Forelimb muscle (tissue), 1 donor: ENCODE measurements around the gene CCRL2. TPM values are rescaled to one million over a fixed set of nuclear protein-coding genes. Genes with fewer than 3 reads are reported as not detected.

Experiments used
- DNase-seq: peaks from one replicate; pipeline ENCODE4 v3.0.0-alpha.2; 2013; ENCODE audit warnings: low read depth
- polyA plus RNA-seq: library from polyadenylated mRNA; unstranded; fragments of 120-200 nt; gene quantifications from one replicate; pipeline ENCODE4 v1.2.1, GENCODE V29; 2013; ENCODE audit not compliant: insufficient read length

The CCRL2 gene, protein sequence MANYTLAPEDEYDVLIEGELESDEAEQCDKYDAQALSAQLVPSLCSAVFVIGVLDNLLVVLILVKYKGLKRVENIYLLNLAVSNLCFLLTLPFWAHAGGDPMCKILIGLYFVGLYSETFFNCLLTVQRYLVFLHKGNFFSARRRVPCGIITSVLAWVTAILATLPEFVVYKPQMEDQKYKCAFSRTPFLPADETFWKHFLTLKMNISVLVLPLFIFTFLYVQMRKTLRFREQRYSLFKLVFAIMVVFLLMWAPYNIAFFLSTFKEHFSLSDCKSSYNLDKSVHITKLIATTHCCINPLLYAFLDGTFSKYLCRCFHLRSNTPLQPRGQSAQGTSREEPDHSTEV
- polyA plus RNA-seq: 0.38 TPM

DNA sequence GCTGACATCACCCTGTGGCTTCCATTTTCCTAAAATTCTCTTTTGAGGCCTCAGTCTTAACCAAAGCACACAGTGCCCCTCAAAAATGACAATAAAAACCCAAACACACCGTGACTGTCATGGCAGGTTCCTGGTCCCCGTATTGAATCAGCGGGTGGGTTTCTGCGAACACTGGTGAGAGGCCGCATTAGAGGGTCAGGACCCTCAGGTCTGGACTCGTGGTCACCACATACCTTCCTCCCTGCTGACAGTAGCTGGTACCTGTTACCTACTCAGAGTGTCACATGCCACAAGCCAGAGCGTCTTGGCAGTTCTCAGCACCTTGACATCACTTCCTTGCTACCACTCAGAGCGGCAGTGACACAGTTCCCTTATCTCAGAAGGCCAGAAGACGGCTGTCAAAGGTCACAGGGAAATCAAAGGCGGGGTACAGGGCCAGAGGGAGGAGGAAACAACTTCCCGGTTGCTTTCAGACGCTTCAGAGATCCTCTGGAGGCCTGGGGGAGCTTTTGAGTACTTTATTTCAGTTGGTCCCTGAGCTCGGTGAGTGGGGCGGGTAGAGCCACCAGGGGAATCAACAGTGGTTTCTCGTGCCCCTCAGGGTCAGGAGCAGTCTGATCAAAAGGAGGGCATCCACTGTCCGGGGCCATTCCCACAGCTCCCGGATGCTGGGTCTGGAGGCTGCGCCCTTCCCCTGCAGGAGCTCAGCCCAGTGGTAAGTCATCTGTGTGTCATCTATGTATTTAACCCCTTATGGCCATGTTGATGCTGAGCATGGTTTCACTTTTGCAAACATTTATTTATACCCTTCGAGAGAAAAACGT, at the start of gene CCRL2, which contains the start of gene CCR5AS:
Gene CCRL2 (plus strand): TSS at position 472 of the 824 bp plus-strand sequence. CDS start 821 bp downstream, outside the sequence.
Gene CCR5AS (minus strand): TSS at position 279 of the 824 bp plus-strand sequence.
- DNase-seq: peak; percentile 22

- no peak for DNase-seq
These were observed 48.6 kb upstream of the CCRL2 start for GRCh38 chr3:46358466-46358865.

DNA sequence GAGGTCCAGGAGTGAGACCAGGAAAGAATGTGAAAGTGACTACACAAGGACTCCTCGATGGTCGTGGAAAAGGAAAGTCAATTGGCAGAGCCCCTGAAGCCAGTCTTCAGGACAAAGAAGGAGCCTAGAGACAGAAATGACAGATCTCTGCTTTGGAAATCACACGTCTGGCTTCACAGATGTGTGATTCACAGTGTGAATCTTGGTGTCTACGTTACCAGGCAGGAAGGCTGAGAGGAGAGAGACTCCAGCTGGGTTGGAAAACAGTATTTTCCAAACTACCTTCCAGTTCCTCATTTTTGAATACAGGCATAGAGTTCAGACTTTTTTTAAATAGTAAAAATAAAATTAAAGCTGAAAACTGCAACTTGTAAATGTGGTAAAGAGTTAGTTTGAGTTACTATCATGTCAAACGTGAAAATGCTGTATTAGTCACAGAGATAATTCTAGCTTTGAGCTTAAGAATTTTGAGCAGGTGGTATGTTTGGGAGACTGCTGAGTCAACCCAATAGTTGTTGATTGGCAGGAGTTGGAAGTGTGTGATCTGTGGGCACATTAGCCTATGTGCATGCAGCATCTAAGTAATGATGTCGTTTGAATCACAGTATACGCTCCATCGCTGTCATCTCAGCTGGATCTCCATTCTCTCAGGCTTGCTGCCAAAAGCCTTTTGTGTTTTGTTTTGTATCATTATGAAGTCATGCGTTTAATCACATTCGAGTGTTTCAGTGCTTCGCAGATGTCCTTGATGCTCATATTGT, 47.1 kb upstream of the CCRL2 start:
- no peak for DNase-seq

DNA sequence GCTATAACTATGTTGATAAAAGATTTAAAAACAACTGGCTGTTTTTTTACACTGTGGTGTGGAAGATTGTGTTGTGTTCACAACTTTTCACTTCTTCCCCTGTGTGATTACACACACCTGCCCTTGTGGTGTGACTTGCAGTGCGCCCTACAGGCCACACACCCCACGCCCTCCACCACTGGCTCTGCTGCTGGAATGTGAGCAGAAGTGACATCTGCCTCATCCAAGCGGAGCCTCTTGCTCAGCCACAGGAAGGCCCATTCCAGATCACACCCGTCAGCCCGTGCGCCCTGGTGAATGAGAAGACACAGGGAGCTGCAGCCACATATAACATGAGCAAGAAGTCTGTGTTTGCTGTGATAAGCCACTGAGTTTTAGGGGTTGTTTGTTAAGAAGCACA, 46.2 kb upstream of the CCRL2 start:
- DNase-seq: no peak

DNA sequence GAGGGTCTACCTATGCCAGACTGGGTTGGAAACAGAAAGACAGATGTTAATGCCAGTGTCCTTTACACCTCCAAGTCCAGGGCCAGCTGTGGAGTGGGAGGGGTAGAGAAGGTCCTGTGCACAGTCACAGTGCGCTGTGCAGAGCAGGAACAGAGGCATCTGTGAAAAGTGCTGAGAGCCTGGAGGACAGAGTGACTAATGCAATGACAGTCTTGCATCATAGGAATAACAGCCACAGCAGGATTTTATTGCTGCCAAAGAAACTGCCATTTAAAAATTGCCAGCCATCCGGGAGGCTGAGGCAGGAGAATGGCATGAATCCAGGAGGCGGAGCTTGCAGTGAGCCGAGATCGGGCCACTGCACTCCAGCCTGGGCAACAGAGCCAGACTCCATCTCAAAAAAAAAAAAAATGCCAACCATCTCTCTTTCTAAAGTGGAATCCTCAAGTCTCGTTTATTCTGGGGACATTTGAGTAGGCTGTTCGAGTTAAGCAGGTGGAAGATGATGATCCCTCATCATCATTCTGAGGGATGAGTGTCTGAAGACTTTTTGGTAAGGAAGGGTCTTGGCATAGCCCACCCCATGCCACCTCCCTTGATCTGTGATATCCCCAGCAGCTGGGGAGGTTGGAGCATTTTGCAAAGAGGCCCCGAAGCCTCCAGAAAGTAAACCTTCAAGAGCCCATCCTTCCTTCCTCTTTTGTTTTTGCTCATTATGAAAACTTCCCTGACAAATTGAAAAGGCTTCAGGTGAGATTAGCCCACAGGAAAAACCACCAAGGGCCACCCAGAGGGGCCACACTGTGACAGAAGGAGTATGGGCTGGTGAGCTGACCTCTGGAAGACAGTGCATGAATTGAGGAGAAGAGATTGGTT, 45.4 kb upstream of the CCRL2 start:
- no peak for DNase-seq

DNA sequence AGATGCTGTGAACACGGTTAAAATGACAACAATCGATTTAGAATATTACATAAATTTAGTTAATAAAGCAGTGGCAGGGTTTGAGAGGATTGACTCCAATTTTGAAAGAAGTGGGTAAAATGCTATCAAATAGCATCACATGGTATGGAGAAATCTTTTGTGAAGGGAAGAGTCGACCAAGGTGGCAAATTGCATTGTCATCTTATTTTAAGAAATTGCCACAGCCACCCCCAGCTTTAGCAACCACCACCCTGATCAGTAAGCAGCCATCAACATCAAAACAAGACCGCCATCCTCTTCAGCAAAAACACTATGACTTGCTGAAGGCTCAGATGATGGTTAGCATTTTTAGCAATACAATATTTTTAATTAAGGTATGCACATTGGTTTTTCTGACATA, 42.0 kb upstream of the CCRL2 start:
- DNase-seq: no peak

DNA sequence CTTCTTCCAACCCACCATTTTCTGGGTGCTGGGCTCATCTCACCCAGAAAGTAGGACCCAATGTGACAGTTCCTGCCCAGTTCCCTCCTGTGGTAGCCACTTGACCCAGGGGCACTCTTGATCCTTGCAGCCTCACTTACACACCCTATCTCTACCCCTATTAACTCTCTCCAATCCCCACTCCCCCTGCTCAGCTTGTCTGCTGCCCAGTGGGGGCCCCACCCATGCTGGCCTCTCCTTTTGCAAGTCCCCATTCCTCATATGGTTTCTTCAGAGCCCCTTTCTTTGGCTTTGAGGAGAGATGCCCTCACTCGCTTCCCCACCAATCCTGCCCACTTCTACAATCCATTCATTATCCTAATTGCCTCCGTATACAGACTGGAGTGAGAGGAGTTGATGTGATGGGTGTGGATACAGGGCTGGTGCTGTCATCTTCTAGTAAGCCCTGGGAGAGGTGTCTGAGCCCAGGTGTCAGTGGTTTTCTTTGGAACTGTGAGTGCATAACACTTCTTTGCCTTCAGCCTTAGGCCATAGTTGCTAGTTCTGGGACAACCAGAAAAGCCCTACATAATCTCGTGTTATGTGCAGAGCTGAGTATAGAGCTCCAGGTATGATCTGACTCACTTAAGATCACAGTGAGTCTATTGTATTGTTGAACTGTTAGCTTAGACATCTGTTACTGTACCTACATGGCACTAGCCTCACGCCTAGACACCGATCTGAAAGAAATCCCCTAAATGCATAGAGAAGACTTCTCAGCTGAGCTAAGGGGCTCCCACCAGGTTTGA, 41.1 kb upstream of the CCRL2 start:
- no peak for DNase-seq

DNA sequence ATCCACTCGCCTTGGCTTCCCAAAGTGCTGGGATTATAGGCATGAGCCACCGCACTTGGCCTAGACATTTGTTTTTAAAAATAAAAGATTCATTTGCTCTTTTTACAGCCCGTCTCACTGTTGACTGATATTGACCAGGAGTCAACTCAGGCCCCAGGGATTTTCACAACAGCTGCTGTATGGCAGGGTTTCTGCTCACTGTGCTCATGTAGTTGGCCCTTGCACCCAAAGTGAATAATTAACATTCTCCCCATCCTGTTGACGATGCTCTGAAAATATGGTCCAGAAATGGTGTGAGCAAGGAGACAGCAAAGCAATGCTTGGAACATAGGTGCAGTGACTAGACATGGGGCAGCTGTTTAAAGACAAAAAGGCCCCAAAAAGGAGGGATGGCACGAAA, 39.2 kb upstream of the CCRL2 start:
- DNase-seq: no peak

- DNase-seq: no peak
These were observed 38.5 kb upstream of the CCRL2 start for GRCh38 chr3:46368569-46368968.

- no peak for DNase-seq
These were observed 37.9 kb upstream of the CCRL2 start for GRCh38 chr3:46369151-46369550.

- DNase-seq: no peak
These were observed 37.4 kb upstream of the CCRL2 start for GRCh38 chr3:46369675-46370132.

GRCh38 chr3:46370839-46371518, 36.1 kb upstream of the CCRL2 start, which contains the start of gene CCR5:
Gene CCR5, plus strand, starts transcription at chr3:46370946. Its CDS starts 1,957 bp downstream, at chr3:46372903.
- no peak for DNase-seq

DNA sequence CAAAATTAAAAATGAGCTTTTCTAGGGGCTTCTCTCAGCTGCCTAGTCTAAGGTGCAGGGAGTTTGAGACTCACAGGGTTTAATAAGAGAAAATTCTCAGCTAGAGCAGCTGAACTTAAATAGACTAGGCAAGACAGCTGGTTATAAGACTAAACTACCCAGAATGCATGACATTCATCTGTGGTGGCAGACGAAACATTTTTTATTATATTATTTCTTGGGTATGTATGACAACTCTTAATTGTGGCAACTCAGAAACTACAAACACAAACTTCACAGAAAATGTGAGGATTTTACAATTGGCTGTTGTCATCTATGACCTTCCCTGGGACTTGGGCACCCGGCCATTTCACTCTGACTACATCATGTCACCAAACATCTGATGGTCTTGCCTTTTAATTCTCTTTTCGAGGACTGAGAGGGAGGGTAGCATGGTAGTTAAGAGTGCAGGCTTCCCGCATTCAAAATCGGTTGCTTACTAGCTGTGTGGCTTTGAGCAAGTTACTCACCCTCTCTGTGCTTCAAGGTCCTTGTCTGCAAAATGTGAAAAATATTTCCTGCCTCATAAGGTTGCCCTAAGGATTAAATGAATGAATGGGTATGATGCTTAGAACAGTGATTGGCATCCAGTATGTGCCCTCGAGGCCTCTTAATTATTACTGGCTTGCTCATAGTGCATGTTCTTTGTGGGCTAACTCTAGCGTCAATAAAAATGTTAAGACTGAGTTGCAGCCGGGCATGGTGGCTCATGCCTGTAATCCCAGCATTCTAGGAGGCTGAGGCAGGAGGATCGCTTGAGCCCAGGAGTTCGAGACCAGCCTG, 35.3 kb upstream of the CCRL2 start:
- DNase-seq: no peak

GRCh38 chr3:46372492-46373359, 34.3 kb upstream of the CCRL2 start:
- no peak for DNase-seq

DNA sequence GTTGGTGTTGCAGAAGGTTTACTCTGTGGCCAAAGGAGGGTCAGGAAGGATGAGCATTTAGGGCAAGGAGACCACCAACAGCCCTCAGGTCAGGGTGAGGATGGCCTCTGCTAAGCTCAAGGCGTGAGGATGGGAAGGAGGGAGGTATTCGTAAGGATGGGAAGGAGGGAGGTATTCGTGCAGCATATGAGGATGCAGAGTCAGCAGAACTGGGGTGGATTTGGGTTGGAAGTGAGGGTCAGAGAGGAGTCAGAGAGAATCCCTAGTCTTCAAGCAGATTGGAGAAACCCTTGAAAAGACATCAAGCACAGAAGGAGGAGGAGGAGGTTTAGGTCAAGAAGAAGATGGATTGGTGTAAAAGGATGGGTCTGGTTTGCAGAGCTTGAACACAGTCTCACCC, 32.3 kb upstream of the CCRL2 start:
- DNase-seq: no peak

DNA sequence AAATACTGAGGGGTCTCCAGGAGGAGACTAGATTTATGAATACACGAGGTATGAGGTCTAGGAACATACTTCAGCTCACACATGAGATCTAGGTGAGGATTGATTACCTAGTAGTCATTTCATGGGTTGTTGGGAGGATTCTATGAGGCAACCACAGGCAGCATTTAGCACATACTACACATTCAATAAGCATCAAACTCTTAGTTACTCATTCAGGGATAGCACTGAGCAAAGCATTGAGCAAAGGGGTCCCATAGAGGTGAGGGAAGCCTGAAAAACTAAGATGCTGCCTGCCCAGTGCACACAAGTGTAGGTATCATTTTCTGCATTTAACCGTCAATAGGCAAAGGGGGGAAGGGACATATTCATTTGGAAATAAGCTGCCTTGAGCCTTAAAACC, 31.8 kb upstream of the CCRL2 start:
- no peak for DNase-seq

- DNase-seq: no peak
These were observed 31.2 kb upstream of the CCRL2 start for GRCh38 chr3:46375814-46376213.
